Esophagus squamous epithelium (tissue), 5 donors: Measurements from ENCODE around the gene CHRNB1. TPM values are rescaled to one million over a fixed set of nuclear protein-coding genes. Genes with fewer than 3 reads are reported as not detected.

ENCODE experiments used
- DNase-seq: peaks from one replicate; lab custom pipeline; 2025; lab: John Stamatoyannopoulos, UW
- H3K27ac ChIP-seq, 4 donors: fragments of 200-600 bp; sonication (generic); one replicate each; pipeline ENCODE4 v1.5.1; 2016 to 2019; ENCODE audit warnings: mild to moderate bottlenecking in 1 of 4
- H3K27me3 ChIP-seq, 4 donors: fragments of 200-600 bp; sonication (generic); 1 replicate in 3 of 4; 2 replicates in 1 of 4; pipeline versions ENCODE4 v1.5.1 to v1.6.0; 2017 to 2021; ENCODE audit warnings: antibody characterized with exemption in 1 of 4
- H3K36me3 ChIP-seq, 3 donors: fragments of 200-600 bp; sonication (generic); one replicate each; pipeline ENCODE4 v1.5.1; 2016 to 2019
- H3K4me1 ChIP-seq, 3 donors: fragments of 200-600 bp; sonication (generic); one replicate each; pipeline ENCODE4 v1.5.1; 2017 to 2019
- H3K4me3 ChIP-seq, 4 donors: fragments of 200-600 bp; sonication (generic); 1 replicate in 3 of 4; 2 replicates in 1 of 4; pipeline ENCODE4 v1.5.1; 2016 to 2019; ENCODE audit warnings: mild to moderate bottlenecking in 2 of 4, moderate library complexity in 1 of 4
- H3K9me3 ChIP-seq, 3 donors: fragments of 200-600 bp; sonication (generic); one replicate each; pipeline ENCODE4 v1.5.1; 2016 to 2019
- POLR2A ChIP-seq, 4 donors: fragments of 450-650 bp; IDR thresholded peaks; one replicate each; pipeline ENCODE4 v1.6.1; 2017; ENCODE audit warnings: antibody characterized with exemption in 4 of 4, mild to moderate bottlenecking in 4 of 4, moderate library complexity in 3 of 4
- WGBS, 2 donors: methylation state at CpG; one replicate each; pipeline ENCODE4 v1.1.5; 2018; 5-methylcytosine and 5-hydroxymethylcytosine counted together
- intact Hi-C: fragments of 100-400 bp; cut with DNase I; formaldehyde crosslinking; loops from one replicate; pipeline ENCODE4 v1.15.0; 2022
- total RNA-seq, 4 donors: library from RNA; depleted of rRNA; stranded (reverse); fragments of >200 nt; gene quantifications; one replicate each; pipeline ENCODE4 v1.1.0, GENCODE V29; 2016
- TF ChIP-seq, protein P1 (sequence below), 6 experiments: fragments of 450-650 bp in 4 of 6; fragments of 200-600 bp in 2 of 6; sonication (generic) in 2 of 6; IDR thresholded peaks; one replicate each; pipeline ENCODE4 v1.5.1; 2016 to 2019; ENCODE audit warnings: antibody characterized with exemption in 6 of 6, mild to moderate bottlenecking in 4 of 6, moderate library complexity in 4 of 6
- donor health status: DM: yes; HTN: yes; CAD: no.

Gene CHRNB1
- total RNA-seq, 4 donors from 2014 or later, result 2.4 to 7.2 (median 4.6) TPM

DNA sequence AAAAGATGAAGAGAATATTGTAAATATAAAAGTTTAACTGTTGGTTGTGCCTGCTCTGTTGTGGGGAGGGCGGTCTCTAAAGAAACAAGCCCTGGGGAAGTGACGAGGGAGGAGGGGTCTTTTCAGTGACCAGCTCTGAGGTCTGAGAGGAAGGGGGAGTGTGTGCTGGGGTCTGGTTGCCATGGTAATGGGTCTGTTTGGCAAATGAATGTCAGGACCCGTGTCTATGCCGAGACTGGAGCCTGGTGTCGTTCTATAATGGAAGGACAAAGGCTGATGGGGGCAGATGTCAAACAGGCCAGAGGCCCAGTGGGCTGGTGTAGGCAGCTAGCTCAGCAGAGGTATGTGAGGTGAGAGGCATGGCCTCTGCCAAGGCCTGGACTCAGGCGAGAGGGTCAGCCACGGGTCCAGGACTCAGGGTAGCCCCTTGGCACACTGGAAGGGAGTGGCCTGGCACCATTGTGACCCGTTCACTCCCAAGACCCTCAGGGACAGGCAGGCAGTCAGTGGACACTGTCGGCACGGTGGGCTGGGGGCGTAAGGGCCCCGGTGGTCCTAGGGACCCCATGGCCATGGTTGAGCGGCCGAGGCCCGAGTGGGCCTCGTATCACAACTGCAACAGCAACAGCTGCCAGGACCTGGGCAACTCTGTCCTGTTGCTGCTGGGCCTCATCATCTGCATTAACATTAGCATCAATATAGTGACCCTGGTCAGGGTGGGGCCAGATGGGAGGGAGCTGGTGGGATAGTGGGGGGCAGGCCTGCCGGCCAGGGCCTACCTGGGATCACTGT is 24.8 kb upstream of the CHRNB1 start, which contains the start of gene SPEM1:
SPEM1 (plus strand) TSS at position 506 of the 792 bp plus-strand sequence; CDS start at position 567, 61 bp downstream.
- H3K4me1 ChIP-seq, result no peaks in the 10 kb centered on the region
- H3K27ac ChIP-seq, result no peak within 1 kb of the TSS
- H3K27me3 ChIP-seq, result no peaks in the 10 kb centered on the region
- no peak within 1 kb of the TSS for H3K4me3 ChIP-seq
- no peak for DNase-seq
- intact Hi-C loops, result no loop called here
- H3K36me3 ChIP-seq, result peaks cover 0 to 22% (median 0%) of the 10 kb centered on the region in 3 donors
- 57% methylated on average over 7 to 11 of the region's 17 CpGs for WGBS, 2 donors
- no peak for TF ChIP-seq POLR2A (IDR thresholded peaks at IDR 0.05)
- TF ChIP-seq, protein P1, sequence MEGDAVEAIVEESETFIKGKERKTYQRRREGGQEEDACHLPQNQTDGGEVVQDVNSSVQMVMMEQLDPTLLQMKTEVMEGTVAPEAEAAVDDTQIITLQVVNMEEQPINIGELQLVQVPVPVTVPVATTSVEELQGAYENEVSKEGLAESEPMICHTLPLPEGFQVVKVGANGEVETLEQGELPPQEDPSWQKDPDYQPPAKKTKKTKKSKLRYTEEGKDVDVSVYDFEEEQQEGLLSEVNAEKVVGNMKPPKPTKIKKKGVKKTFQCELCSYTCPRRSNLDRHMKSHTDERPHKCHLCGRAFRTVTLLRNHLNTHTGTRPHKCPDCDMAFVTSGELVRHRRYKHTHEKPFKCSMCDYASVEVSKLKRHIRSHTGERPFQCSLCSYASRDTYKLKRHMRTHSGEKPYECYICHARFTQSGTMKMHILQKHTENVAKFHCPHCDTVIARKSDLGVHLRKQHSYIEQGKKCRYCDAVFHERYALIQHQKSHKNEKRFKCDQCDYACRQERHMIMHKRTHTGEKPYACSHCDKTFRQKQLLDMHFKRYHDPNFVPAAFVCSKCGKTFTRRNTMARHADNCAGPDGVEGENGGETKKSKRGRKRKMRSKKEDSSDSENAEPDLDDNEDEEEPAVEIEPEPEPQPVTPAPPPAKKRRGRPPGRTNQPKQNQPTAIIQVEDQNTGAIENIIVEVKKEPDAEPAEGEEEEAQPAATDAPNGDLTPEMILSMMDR (IDR thresholded peaks at IDR 0.05), result no peak
- no peaks in the 10 kb centered on the region for H3K9me3 ChIP-seq

DNA sequence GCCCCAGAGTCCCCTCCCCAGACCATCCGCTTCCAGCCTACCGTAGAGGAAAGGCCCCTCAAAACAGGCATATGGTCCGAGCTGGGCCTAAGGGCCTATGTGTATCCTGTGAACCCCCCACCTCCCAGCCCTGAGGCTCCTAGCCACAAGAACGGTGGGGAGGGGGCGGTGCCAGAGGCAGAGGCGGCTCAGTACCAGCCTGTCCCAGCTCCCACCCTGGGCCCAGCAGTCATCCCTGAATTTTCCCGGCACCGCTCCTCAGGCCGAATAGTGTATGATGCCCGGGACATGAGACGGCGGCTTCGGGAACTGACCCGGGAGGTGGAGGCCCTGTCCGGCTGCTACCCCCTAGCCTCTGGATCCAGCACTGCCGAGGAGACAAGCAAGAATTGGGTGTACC is 23.7 kb upstream of the CHRNB1 start:
- DNase-seq, result no peak
- H3K36me3 ChIP-seq, result peaks cover 0 to 12% (median 0%) of the 10 kb centered on the region in 3 donors
- no peak overlapping the region for H3K4me3 ChIP-seq
- no peak overlapping the region for H3K27ac ChIP-seq
- intact Hi-C loops, result no loop called here
- 86 to 90% methylated on average over 4 to 7 of the region's 16 CpGs for WGBS, 2 donors
- TF ChIP-seq POLR2A (IDR thresholded peaks at IDR 0.05), result no peak
- TF ChIP-seq, protein P1 (IDR thresholded peaks at IDR 0.05), result no peak
- H3K27me3 ChIP-seq, result no peaks in the 10 kb centered on the region
- no peaks in the 10 kb centered on the region for H3K4me1 ChIP-seq
- H3K9me3 ChIP-seq, result no peaks in the 10 kb centered on the region

DNA sequence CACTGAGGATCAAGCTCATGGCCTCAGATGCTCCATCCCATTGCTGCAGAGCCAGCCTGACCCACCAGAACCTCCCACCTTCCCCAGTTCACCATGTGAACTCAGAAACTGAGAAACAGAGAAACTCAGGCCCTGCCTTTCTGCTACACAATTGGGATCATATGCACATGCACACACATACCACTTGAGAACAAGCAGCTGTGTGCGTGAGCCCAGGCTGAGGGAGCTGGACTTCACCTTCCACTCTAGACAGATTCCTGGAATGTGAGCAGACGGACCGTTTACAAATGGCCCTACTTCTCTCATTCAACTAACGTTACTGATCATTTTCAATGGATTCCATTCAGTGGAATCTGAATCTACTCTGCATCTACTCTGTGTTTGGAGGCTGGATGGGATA is 21.2 kb upstream of the CHRNB1 start:
- Histone ChIP-seq H3K27ac (no peak overlapping the region), H3K4me1 (no peaks in the 10 kb centered on the region), H3K27me3 (no peaks in the 10 kb centered on the region), H3K36me3 (no peaks in the 10 kb centered on the region), H3K9me3 (no peaks in the 10 kb centered on the region), H3K4me3 (no peak overlapping the region)
- 63 to 71% methylated on average over 4 of the region's 4 CpGs for WGBS, 2 donors
- intact Hi-C loops, result no loop called here
- no peak for TF ChIP-seq POLR2A (IDR thresholded peaks at IDR 0.05)
- TF ChIP-seq, protein P1 (IDR thresholded peaks at IDR 0.05), result no peak
- DNase-seq, result no peak

DNA sequence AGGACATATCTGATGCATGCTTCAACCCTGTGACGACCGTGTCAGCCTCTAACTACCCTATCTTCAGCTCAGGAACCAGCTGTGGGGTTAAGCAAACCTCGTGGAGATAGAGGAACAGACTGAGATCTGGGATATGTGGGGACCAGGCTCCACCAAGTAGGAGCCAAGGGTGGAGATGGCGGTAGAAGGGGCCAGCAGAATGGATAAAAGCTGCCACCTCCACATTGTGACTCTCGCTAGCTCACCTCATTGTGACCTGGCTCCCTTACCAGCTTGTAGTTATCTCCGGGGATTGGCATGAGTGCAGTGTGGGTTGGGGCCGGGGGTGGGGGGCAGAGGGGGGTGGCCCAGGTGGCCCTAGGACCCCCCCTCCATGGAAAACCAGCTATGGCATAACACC is 19.5 kb upstream of the CHRNB1 start, which contains the start of gene SPEM2:
SPEM2 (plus strand) TSS at position 301 of the 400 bp plus-strand sequence; CDS start at position 374, 73 bp downstream.
- intact Hi-C loops, result no loop called here
- DNase-seq, result no peak
- Histone ChIP-seq H3K4me1 (no peaks in the 10 kb centered on the region), H3K4me3 (no peak within 1 kb of the TSS), H3K27ac (no peak within 1 kb of the TSS), H3K27me3 (no peaks in the 10 kb centered on the region), H3K9me3 (no peaks in the 10 kb centered on the region), H3K36me3 (no peaks in the 10 kb centered on the region)
- TF ChIP-seq, protein P1 (IDR thresholded peaks at IDR 0.05), result no peak
- no peak for TF ChIP-seq POLR2A (IDR thresholded peaks at IDR 0.05)
- 72 to 74% methylated on average over 5 to 6 of the region's 7 CpGs for WGBS, 2 donors

DNA sequence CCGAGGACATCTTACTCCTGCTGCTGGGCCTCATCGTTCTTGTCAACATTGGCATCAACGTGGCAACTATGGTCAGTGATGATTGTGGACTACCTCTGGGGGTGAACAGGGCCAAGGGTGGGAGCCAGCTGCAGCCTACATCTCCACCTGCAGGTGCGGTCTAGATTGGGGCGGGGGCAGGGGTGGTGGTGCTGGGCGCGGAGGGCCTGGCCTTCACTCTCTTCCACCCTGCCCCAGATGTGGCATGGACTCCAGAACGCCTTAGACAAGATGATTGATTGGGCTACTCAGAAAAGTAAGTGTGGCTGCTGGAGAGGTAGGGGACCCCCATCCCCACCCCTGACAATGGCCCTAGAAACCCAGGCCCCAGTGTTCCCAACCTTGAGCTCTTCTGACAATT is 19.1 kb upstream of the CHRNB1 start:
- H3K36me3 ChIP-seq, result no peaks in the 10 kb centered on the region
- no peaks in the 10 kb centered on the region for H3K27me3 ChIP-seq
- no peak for DNase-seq
- no peak overlapping the region for H3K27ac ChIP-seq
- H3K4me1 ChIP-seq, result no peaks in the 10 kb centered on the region
- H3K4me3 ChIP-seq, result no peak overlapping the region
- WGBS, 2 donors, result 84 to 90% methylated on average over 4 to 5 of the region's 8 CpGs
- H3K9me3 ChIP-seq, result no peaks in the 10 kb centered on the region
- intact Hi-C loops, result no loop called here
- TF ChIP-seq POLR2A (IDR thresholded peaks at IDR 0.05), result no peak
- TF ChIP-seq, protein P1 (IDR thresholded peaks at IDR 0.05), result no peak
